Neural cell (in vitro differentiated cells): ENCODE data around the gene PRDM15. TPM values are rescaled to one million over a fixed set of nuclear protein-coding genes. Genes with fewer than 3 reads are reported as not detected.

Experiments used
- H2AFZ ChIP-seq: fragments of 200-600, 300-800 bp; sonication (generic), shearing (Covaris generic); 2 replicates; pipeline ENCODE4 v1.6.0; 2014; ENCODE audit warnings: low read depth, mild to moderate bottlenecking, antibody characterized with exemption, low read length, moderate library complexity
- H3F3A ChIP-seq: fragments of 200-600 bp; shearing (Covaris generic); 2 replicates; pipeline ENCODE4 v1.6.1; 2016; ENCODE audit warnings: mild to moderate bottlenecking, moderate library complexity, mixed read lengths, antibody characterized with exemption, low read length; ENCODE audit not compliant: insufficient read depth, poor library complexity, severe bottlenecking
- H3K27ac ChIP-seq: fragments of 200-600, 300-800 bp; sonication (generic), shearing (Covaris generic); 2 replicates; pipeline ENCODE4 v1.5.1; 2014; ENCODE audit warnings: mild to moderate bottlenecking, low read length, moderate library complexity
- H3K27me3 ChIP-seq: fragments of 300-800, 200-600 bp; sonication (generic), shearing (Covaris generic); 2 replicates; pipeline ENCODE4 v1.6.0; 2014; ENCODE audit warnings: mild to moderate bottlenecking, low read depth, low read length, moderate library complexity; ENCODE audit not compliant: insufficient read depth
- H3K36me3 ChIP-seq: fragments of 300-800, 200-600 bp; sonication (generic), shearing (Covaris generic); 2 replicates; pipeline ENCODE4 v1.5.1; 2014; ENCODE audit warnings: mild to moderate bottlenecking, antibody characterized with exemption, low read length, moderate library complexity; ENCODE audit not compliant: insufficient read depth
- H3K4me2 ChIP-seq: fragments of 300-800, 200-600 bp; sonication (generic), shearing (Covaris generic); 2 replicates; pipeline ENCODE4 v1.6.0; 2014; ENCODE audit warnings: mild to moderate bottlenecking, low read length
- H3K4me3 ChIP-seq: fragments of 300-800, 200-600 bp; sonication (generic), shearing (Covaris generic); 2 replicates; pipeline ENCODE4 v1.5.1; 2014; ENCODE audit warnings: mild to moderate bottlenecking, low read length, moderate library complexity
- H3K79me2 ChIP-seq: fragments of 200-600 bp; shearing (Covaris generic); replicated peaks from 2 replicates; pipeline ENCODE4 v1.6.0; 2014; ENCODE audit warnings: mild to moderate bottlenecking, low read length, moderate library complexity; ENCODE audit not compliant: insufficient read depth
- H3K9ac ChIP-seq: fragments of 300-800, 200-600 bp; sonication (generic), shearing (Covaris generic); 2 replicates; pipeline ENCODE4 v1.6.1; 2016; ENCODE audit warnings: mild to moderate bottlenecking, low read length, mixed read lengths
- H3K9me2 ChIP-seq: fragments of 200-600 bp; shearing (Covaris generic); 2 replicates; pipeline ENCODE4 v1.6.1; 2016; ENCODE audit warnings: mild to moderate bottlenecking, low read length, mixed read lengths; ENCODE audit not compliant: insufficient read depth
- H3K9me3 ChIP-seq: fragments of 200-600, 300-800 bp; sonication (generic), shearing (Covaris generic); 2 replicates; pipeline ENCODE4 v1.6.1; 2016; ENCODE audit warnings: mild to moderate bottlenecking, mixed run types, low read length, moderate library complexity, mixed read lengths
- H4K20me1 ChIP-seq: fragments of 200-600 bp; shearing (Covaris generic); 2 replicates; pipeline ENCODE4 v1.6.1; 2016; ENCODE audit warnings: mild to moderate bottlenecking, mixed run types; ENCODE audit not compliant: insufficient read depth
- EP300 ChIP-seq: fragments of 450-650 bp; conservative IDR thresholded peaks from 2 replicates; pipeline ENCODE4 v1.6.1; 2014; ENCODE audit warnings: antibody characterized with exemption, mild to moderate bottlenecking, moderate library complexity; ENCODE audit not compliant: poor library complexity, severe bottlenecking
- EZH2 ChIP-seq: fragments of 200-600, 300-800 bp; shearing (Covaris generic), sonication (generic); IDR thresholded peaks from 2 replicates; pipeline ENCODE4 v1.6.1; 2014; ENCODE audit warnings: antibody characterized with exemption, low read length, borderline replicate concordance, mild to moderate bottlenecking; ENCODE audit not compliant: insufficient read depth, poor library complexity, severe bottlenecking
- MXI1 ChIP-seq: fragments of 450-650 bp; conservative IDR thresholded peaks from 2 replicates; pipeline ENCODE4 v1.6.1; 2014; ENCODE audit warnings: antibody characterized with exemption, mild to moderate bottlenecking; ENCODE audit not compliant: poor library complexity, severe bottlenecking
- POLR2AphosphoS5 ChIP-seq: IDR thresholded peaks from 2 replicates; pipeline ENCODE4 v1.6.1; 2012
- RAD21 ChIP-seq: fragments of 450-650 bp; conservative IDR thresholded peaks from 2 replicates; pipeline ENCODE4 v1.6.1; 2014; ENCODE audit warnings: antibody characterized with exemption, mild to moderate bottlenecking, moderate library complexity
- SMC3 ChIP-seq: fragments of 450-650 bp; conservative IDR thresholded peaks from 2 replicates; pipeline ENCODE4 v1.6.1; 2014; ENCODE audit warnings: antibody characterized with exemption, mild to moderate bottlenecking, moderate library complexity; ENCODE audit not compliant: poor library complexity
- TAF1 ChIP-seq: IDR thresholded peaks from 2 replicates; pipeline ENCODE4 v1.6.1; 2012; ENCODE audit warnings: low read depth
- polyA plus RNA-seq: library from polyadenylated mRNA; depleted of rRNA; stranded (reverse); fragments of >200 nt; gene quantifications from 2 replicates; pipeline ENCODE4 v1.2.3, GENCODE V29; 2014
- TF ChIP-seq, protein P1 (sequence below): fragments of 450-650 bp; IDR thresholded peaks from 2 replicates; pipeline ENCODE4 v1.5.1; 2014; ENCODE audit warnings: antibody characterized with exemption, mild to moderate bottlenecking, moderate library complexity; ENCODE audit not compliant: poor library complexity, severe bottlenecking
- TF ChIP-seq, protein P2 (sequence below): IDR thresholded peaks from 2 replicates; pipeline ENCODE4 v1.6.1; 2012; ENCODE audit warnings: borderline replicate concordance

The PRDM15 gene
- polyA plus RNA-seq, 1 donor from 2014 or later, result 4.1 TPM

- Histone ChIP-seq H3K9me2 (no peaks in the 10 kb centered on the region), H3K4me2 (no peak overlapping the region), H3K79me2 (no peaks in the 10 kb centered on the region), H3K27ac (no peak overlapping the region), H3K36me3 (no peaks in the 10 kb centered on the region), H3K4me3 (no peak overlapping the region), H3K9ac (no peak overlapping the region), H4K20me1 (no peaks in the 10 kb centered on the region), H3K27me3 (peaks cover 66% of the 10 kb centered on the region), H3F3A (no peaks in the 10 kb centered on the region), H3K9me3 (no peaks in the 10 kb centered on the region), H2AFZ (no peak overlapping the region)
- no peak for TF ChIP-seq SMC3
- no peak for TF ChIP-seq MXI1
- no peak for TF ChIP-seq TAF1
- no peak for TF ChIP-seq EP300
- TF ChIP-seq, protein P1, sequence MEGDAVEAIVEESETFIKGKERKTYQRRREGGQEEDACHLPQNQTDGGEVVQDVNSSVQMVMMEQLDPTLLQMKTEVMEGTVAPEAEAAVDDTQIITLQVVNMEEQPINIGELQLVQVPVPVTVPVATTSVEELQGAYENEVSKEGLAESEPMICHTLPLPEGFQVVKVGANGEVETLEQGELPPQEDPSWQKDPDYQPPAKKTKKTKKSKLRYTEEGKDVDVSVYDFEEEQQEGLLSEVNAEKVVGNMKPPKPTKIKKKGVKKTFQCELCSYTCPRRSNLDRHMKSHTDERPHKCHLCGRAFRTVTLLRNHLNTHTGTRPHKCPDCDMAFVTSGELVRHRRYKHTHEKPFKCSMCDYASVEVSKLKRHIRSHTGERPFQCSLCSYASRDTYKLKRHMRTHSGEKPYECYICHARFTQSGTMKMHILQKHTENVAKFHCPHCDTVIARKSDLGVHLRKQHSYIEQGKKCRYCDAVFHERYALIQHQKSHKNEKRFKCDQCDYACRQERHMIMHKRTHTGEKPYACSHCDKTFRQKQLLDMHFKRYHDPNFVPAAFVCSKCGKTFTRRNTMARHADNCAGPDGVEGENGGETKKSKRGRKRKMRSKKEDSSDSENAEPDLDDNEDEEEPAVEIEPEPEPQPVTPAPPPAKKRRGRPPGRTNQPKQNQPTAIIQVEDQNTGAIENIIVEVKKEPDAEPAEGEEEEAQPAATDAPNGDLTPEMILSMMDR, result no peak
- no peak for TF ChIP-seq POLR2AphosphoS5
- TF ChIP-seq, protein P2, sequence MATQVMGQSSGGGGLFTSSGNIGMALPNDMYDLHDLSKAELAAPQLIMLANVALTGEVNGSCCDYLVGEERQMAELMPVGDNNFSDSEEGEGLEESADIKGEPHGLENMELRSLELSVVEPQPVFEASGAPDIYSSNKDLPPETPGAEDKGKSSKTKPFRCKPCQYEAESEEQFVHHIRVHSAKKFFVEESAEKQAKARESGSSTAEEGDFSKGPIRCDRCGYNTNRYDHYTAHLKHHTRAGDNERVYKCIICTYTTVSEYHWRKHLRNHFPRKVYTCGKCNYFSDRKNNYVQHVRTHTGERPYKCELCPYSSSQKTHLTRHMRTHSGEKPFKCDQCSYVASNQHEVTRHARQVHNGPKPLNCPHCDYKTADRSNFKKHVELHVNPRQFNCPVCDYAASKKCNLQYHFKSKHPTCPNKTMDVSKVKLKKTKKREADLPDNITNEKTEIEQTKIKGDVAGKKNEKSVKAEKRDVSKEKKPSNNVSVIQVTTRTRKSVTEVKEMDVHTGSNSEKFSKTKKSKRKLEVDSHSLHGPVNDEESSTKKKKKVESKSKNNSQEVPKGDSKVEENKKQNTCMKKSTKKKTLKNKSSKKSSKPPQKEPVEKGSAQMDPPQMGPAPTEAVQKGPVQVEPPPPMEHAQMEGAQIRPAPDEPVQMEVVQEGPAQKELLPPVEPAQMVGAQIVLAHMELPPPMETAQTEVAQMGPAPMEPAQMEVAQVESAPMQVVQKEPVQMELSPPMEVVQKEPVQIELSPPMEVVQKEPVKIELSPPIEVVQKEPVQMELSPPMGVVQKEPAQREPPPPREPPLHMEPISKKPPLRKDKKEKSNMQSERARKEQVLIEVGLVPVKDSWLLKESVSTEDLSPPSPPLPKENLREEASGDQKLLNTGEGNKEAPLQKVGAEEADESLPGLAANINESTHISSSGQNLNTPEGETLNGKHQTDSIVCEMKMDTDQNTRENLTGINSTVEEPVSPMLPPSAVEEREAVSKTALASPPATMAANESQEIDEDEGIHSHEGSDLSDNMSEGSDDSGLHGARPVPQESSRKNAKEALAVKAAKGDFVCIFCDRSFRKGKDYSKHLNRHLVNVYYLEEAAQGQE, result no peak
- no peak for TF ChIP-seq RAD21
- no peak for TF ChIP-seq EZH2
Measured at GRCh38 chr21:41769933-41770332, 109.2 kb downstream of the PRDM15 start.

DNA sequence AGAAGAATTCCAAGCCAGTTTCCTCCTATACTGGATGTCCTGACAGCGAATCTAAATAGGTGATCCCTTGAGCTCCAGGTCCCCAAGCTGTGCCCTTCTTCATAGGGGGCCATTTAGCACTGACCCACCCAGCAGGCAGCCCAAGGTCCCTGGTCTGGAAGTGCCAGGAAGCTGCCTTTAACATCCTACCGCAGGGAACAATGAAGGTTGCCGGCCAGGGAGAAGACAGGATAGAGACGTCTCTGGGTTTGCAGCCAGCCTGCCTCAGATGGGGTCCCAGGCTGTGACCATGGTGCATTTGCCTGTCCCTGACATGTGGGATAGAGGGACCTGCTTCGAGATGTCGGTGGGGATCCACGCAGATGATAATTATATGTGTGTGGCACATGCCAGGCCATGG lies 109.6 kb downstream of the PRDM15 start:
- Histone ChIP-seq H3K36me3 (no peaks in the 10 kb centered on the region), H3K9me2 (no peaks in the 10 kb centered on the region), H3K9ac (no peak overlapping the region), H2AFZ (no peak overlapping the region), H3K27ac (no peak overlapping the region), H3K27me3 (peaks cover 70% of the 10 kb centered on the region), H3K4me2 (no peak overlapping the region), H3F3A (no peaks in the 10 kb centered on the region), H3K79me2 (no peaks in the 10 kb centered on the region), H3K4me3 (no peak overlapping the region), H4K20me1 (no peaks in the 10 kb centered on the region), H3K9me3 (no peaks in the 10 kb centered on the region)
- TF ChIP-seq POLR2AphosphoS5 (no peak), MXI1 (no peak), RAD21 (no peak), EP300 (no peak), SMC3 (no peak), EZH2 (no peak), TAF1 (no peak)
- TF ChIP-seq, protein P1, result no peak
- TF ChIP-seq, protein P2, result no peak
